ENCODE data around the gene OLFML3. TPM values are rescaled to one million over a fixed set of nuclear protein-coding genes. Genes with fewer than 3 reads are reported as not detected.

OLFML3 gene
- total RNA-seq, 1 experiment from 2014 or later, result 171 TPM

- Histone ChIP-seq H3K27ac (ENCODE audit: insufficient read length, low read depth, low read length) (no peak overlapping the region), H3K4me2 (ENCODE audit: insufficient read depth, insufficient read length, low read length) (no peak overlapping the region), H2BK120ac (ENCODE audit: low read depth, low read length, poor library complexity, severe bottlenecking) (no peak overlapping the region), H3K23me2 (ENCODE audit: insufficient read length, low read depth, low read length, poor library complexity, severe bottlenecking) (peaks cover 10% of the 10 kb centered on the region), H3K56ac (ENCODE audit: insufficient read length, low read depth, low read length) (no peak overlapping the region), H3T11ph (ENCODE audit: low read length) (no peak overlapping the region), H3K14ac (ENCODE audit: insufficient read depth, low read length) (no peak overlapping the region), H2AFZ (ENCODE audit: low read length) (no peak overlapping the region), H3K18ac (ENCODE audit: insufficient read length, low read depth, low read length) (no peak overlapping the region), H2BK20ac (ENCODE audit: low read depth, low read length, poor library complexity, severe bottlenecking) (no peak overlapping the region), H4K20me1 (ENCODE audit: control insufficient read depth, insufficient read depth, insufficient read length) (no peaks in the 10 kb centered on the region), H2BK15ac (ENCODE audit: low read depth, low read length) (no peak overlapping the region), H4K8ac (replicated peaks; ENCODE audit: insufficient read length, low read depth, low read length) (no peak overlapping the region), H2AK5ac (ENCODE audit: insufficient read length, low read length) (no peak overlapping the region), H3K4ac (ENCODE audit: low read depth, low read length) (no peak overlapping the region), H3K4me1 (ENCODE audit: insufficient read depth, low read length) (peaks cover 17% of the 10 kb centered on the region), H3K23ac (ENCODE audit: insufficient read length, low read depth, low read length) (no peak overlapping the region), H3K9me3 (ENCODE audit: control insufficient read depth, low read depth, low read length) (no peaks in the 10 kb centered on the region), H4K5ac (ENCODE audit: insufficient read length, low read depth, low read length) (no peak overlapping the region), H2BK5ac (ENCODE audit: insufficient read length, low read length) (no peak overlapping the region), H3K27me3 (ENCODE audit: insufficient read depth, low read length) (no peaks in the 10 kb centered on the region), H3K79me1 (ENCODE audit: insufficient read depth, low read depth, low read length, poor library complexity, severe bottlenecking) (peaks cover 6% of the 10 kb centered on the region), H4K91ac (ENCODE audit: insufficient read length, low read depth, low read length) (no peak overlapping the region), H3K9ac (ENCODE audit: extremely low read depth, insufficient read length, low read length) (no peak overlapping the region), H3K79me2 (ENCODE audit: insufficient read depth, low read length) (peaks cover 6% of the 10 kb centered on the region; the same call in 1 of the 2 replicates), H2BK12ac (ENCODE audit: insufficient read length, low read depth, low read length) (no peak overlapping the region)
- H3K27me3 Mint-ChIP-seq (ENCODE audit: low read depth), result no peaks in the 10 kb centered on the region
- H3K4me1 Mint-ChIP-seq, result peaks cover 80 to 83% of the 10 kb centered on the region in 2 experiments
- no peak overlapping the region for H3K4me3 Mint-ChIP-seq
- TF ChIP-seq CTCF (conservative IDR thresholded peaks at IDR 0.05), result no peak
- H3K9me3 Mint-ChIP-seq, result no peaks in the 10 kb centered on the region
- no CpG with 5 or more reads among the region's 3 CpGs for WGBS (ENCODE audit: extremely low coverage, insufficient read length, low lambda C conversion rate)
- no peak for DNase-seq
- peak overlapping the region in 1 of 3 experiments; percentile 27; a peak in 3 of 7 replicates for H3K27ac Mint-ChIP-seq
- peaks cover 22 to 48% (median 47%) of the 10 kb centered on the region in 3 experiments for H3K36me3 Mint-ChIP-seq (ENCODE audit: insufficient read depth in 1 of 3, low read depth in 3 of 3)
Observed at GRCh38 chr1:113977906-113978305, 1.4 kb upstream of the OLFML3 start.

Measured in H9 (cell line).